CD14-positive monocyte (primary cell): ENCODE measurements around the gene CD63. TPM values are rescaled to one million over a fixed set of nuclear protein-coding genes. Genes with fewer than 3 reads are reported as not detected.

ENCODE experiments used
- DNase-seq, 3 donors: peaks; one replicate each; pipeline ENCODE4 v3.0.0-alpha.2; 2011 to 2022
- H2AFZ ChIP-seq: 2 replicates; pipeline ENCODE4 v1.6.0; 2012; ENCODE audit warnings: mild to moderate bottlenecking, low read depth, low read length, inconsistent platforms; ENCODE audit not compliant: insufficient read depth, poor library complexity, severe bottlenecking
- H3K27ac ChIP-seq, 2 donors: 1 replicate in 1 of 2; 2 replicates in 1 of 2; pipeline ENCODE4 v1.5.1; 2012 to 2013; ENCODE audit warnings: low read length in 2 of 2, control low read depth in 1 of 2, inconsistent platforms in 1 of 2, low read depth in 1 of 2, mild to moderate bottlenecking in 1 of 2
- H3K27me3 ChIP-seq, 2 donors: one replicate each; pipeline versions ENCODE4 v1.6.0 to v1.6.1; 2011 to 2013; ENCODE audit warnings: low read length in 2 of 2; ENCODE audit not compliant: control insufficient read depth in 2 of 2, insufficient read depth in 2 of 2
- H3K36me3 ChIP-seq, 2 donors: replicated peaks in 1 of 2; 1 replicate in 1 of 2; 2 replicates in 1 of 2; pipeline versions ENCODE4 v1.5.1 to v1.6.1; 2012 to 2013; ENCODE audit warnings: low read length in 2 of 2, control low read depth in 1 of 2, inconsistent platforms in 1 of 2, mild to moderate bottlenecking in 1 of 2; ENCODE audit not compliant: insufficient read depth in 2 of 2, control insufficient read depth in 1 of 2
- H3K4me1 ChIP-seq, 2 donors: 1 replicate in 1 of 2; 2 replicates in 1 of 2; pipeline versions ENCODE4 v1.5.1 to v1.6.1; 2012 to 2013; ENCODE audit warnings: low read length in 2 of 2, control low read depth in 1 of 2, inconsistent platforms in 1 of 2, mild to moderate bottlenecking in 1 of 2, moderate library complexity in 1 of 2; ENCODE audit not compliant: insufficient read depth in 2 of 2, control insufficient read depth in 1 of 2
- H3K4me2 ChIP-seq: replicated peaks from 2 replicates; pipeline ENCODE3; 2012; ENCODE audit warnings: low read length, moderate library complexity, mild to moderate bottlenecking; ENCODE audit not compliant: poor library complexity, severe bottlenecking; ENCODE audit errors: extremely low read depth
- H3K4me3 ChIP-seq, 3 experiments: fragments of 200-600 bp in 1 of 3; sonication (generic) in 1 of 3; replicated peaks in 1 of 3; 1 replicate in 2 of 3; 2 replicates in 1 of 3; pipeline ENCODE4 v1.5.1; 2011 to 2013; ENCODE audit warnings: low read length in 3 of 3, mild to moderate bottlenecking in 3 of 3, control low read depth in 2 of 3, low read depth in 2 of 3, inconsistent platforms in 1 of 3, moderate library complexity in 1 of 3
- H3K79me2 ChIP-seq: 2 replicates; pipeline ENCODE4 v1.6.0; 2012; ENCODE audit warnings: mild to moderate bottlenecking, control low read depth, inconsistent platforms, low read length, moderate library complexity; ENCODE audit not compliant: insufficient read depth
- H3K9ac ChIP-seq: 2 replicates; pipeline ENCODE4 v1.6.0; 2017; ENCODE audit warnings: low read length, mild to moderate bottlenecking; ENCODE audit not compliant: insufficient read depth, poor library complexity, severe bottlenecking
- H3K9me3 ChIP-seq, 2 donors: replicated peaks in 1 of 2; 1 replicate in 1 of 2; 2 replicates in 1 of 2; pipeline versions ENCODE4 v1.5.1 to v1.6.1; 2012 to 2013; ENCODE audit warnings: low read length in 2 of 2, control low read depth in 1 of 2; ENCODE audit not compliant: control insufficient read depth in 1 of 2, insufficient read depth in 1 of 2
- H4K20me1 ChIP-seq: 2 replicates; pipeline ENCODE4 v1.6.0; 2012; ENCODE audit warnings: mild to moderate bottlenecking, low read length, control low read depth, moderate library complexity; ENCODE audit not compliant: insufficient read depth
- H3K27ac Mint-ChIP-seq, 7 donors: one replicate each; pipeline ENCODE4 v1.8.0; 2020; ENCODE audit warnings: mild to moderate bottlenecking in 7 of 7, mixed read lengths in 7 of 7, moderate library complexity in 6 of 7, inconsistent platforms in 2 of 7
- H3K27me3 Mint-ChIP-seq, 3 donors: one replicate each; pipeline ENCODE4 v1.8.0; 2021 to 2022; ENCODE audit warnings: low read depth in 3 of 3, mild to moderate bottlenecking in 3 of 3, mixed read lengths in 3 of 3, moderate library complexity in 3 of 3, inconsistent platforms in 1 of 3
- H3K36me3 Mint-ChIP-seq, 2 donors: one replicate each; pipeline ENCODE4 v1.8.0; 2020; ENCODE audit warnings: mixed read lengths in 2 of 2, inconsistent platforms in 1 of 2, mild to moderate bottlenecking in 1 of 2
- H3K4me1 Mint-ChIP-seq: one replicate; pipeline ENCODE4 v1.8.0; 2020; ENCODE audit warnings: mild to moderate bottlenecking, mixed read lengths
- H3K4me3 Mint-ChIP-seq, 2 donors: one replicate each; pipeline ENCODE4 v1.8.0; 2020; ENCODE audit warnings: mild to moderate bottlenecking in 2 of 2, mixed read lengths in 2 of 2, moderate library complexity in 1 of 2
- H3K9me3 Mint-ChIP-seq, 7 donors: one replicate each; pipeline ENCODE4 v1.8.0; 2020 to 2022; ENCODE audit warnings: mixed read lengths in 7 of 7, mild to moderate bottlenecking in 6 of 7, moderate library complexity in 6 of 7, inconsistent platforms in 2 of 7
- CTCF ChIP-seq: fragments of 200-600 bp; IDR thresholded peaks from one replicate; pipeline ENCODE4 v1.8.0; 2022; ENCODE audit warnings: antibody characterized with exemption, mild to moderate bottlenecking
- WGBS: methylation state at CpG from one replicate; pipeline ENCODE4 v1.1.5; 2013; ENCODE audit warnings: missing lambda C conversion rate; ENCODE audit not compliant: insufficient coverage; 5-methylcytosine and 5-hydroxymethylcytosine counted together
- intact Hi-C, 2 donors: fragments of 100-400 bp; cut with micrococcal nuclease; formaldehyde crosslinking; loops; one replicate each; pipeline versions ENCODE4 v1.15.0 to v1.15.1; 2023
- polyA plus RNA-seq, 3 donors: library from polyadenylated mRNA; depleted of rRNA in 1 of 3; unstranded in 2 of 3; stranded (reverse) in 1 of 3; fragments of 300-500 nt in 2 of 3; fragments of >200 nt in 1 of 3; fragmentation: Illumina TruSeq in 2 of 3; gene quantifications; 1 replicate in 2 of 3; 2 replicates in 1 of 3; pipeline ENCODE4 v1.2.3, GENCODE V29; 2012 to 2021

Gene CD63
- polyA plus RNA-seq, 3 donors: 336 to 1,099 (median 988) TPM

- Histone ChIP-seq H3K4me1 (peaks cover 26 to 30% of the 10 kb centered on the region in 2 donors), H3K36me3 (no peaks in the 10 kb centered on the region), H3K9ac (no peak overlapping the region), H3K4me2 (peak overlapping the region; percentile 76), H3K27me3 (peaks cover 18 to 51% of the 10 kb centered on the region in 2 donors), H3K9me3 (no peaks in the 10 kb centered on the region), H4K20me1 (no peaks in the 10 kb centered on the region), H2AFZ (peak overlapping the region; percentile 44), H3K4me3 (peak overlapping the region in 1 of 3 experiments; percentile 68), H3K79me2 (no peaks in the 10 kb centered on the region), H3K27ac (no peak overlapping the region)
- no peak for TF ChIP-seq CTCF
- H3K4me1 Mint-ChIP-seq: peaks cover 36% of the 10 kb centered on the region
- H3K27ac Mint-ChIP-seq: peak overlapping the region in 1 of 7 donors; percentile 73
- peak; percentile 47 to 71 (median 64) for DNase-seq
- H3K4me3 Mint-ChIP-seq: peak overlapping the region; percentile 79 to 84
- H3K9me3 Mint-ChIP-seq: peaks cover 0 to 11% (median 2%) of the 10 kb centered on the region in 7 donors
- intact Hi-C loops: loop anchor here in 1 of 2 donors (5.0 kb wide), 1 partner anchor 45 kb away; no protein-coding TSS in a partner anchor
- WGBS: 1% methylated on average over 15 of the region's 22 CpGs
- peaks cover 3 to 5% of the 10 kb centered on the region in 2 donors for H3K36me3 Mint-ChIP-seq
- H3K27me3 Mint-ChIP-seq: peaks cover 45 to 72% (median 61%) of the 10 kb centered on the region in 3 donors
Measured at GRCh38 chr12:55707219-55707671, 21.6 kb downstream of the CD63 start.

- 100% methylated on average over 2 of the region's 2 CpGs for WGBS
- peaks cover 26 to 30% of the 10 kb centered on the region in 2 donors for H3K4me1 ChIP-seq
- H3K27me3 Mint-ChIP-seq: peaks cover 43 to 69% (median 56%) of the 10 kb centered on the region in 3 donors
- H3K9me3 Mint-ChIP-seq: peaks cover 0 to 11% (median 2%) of the 10 kb centered on the region in 7 donors
- no peak for TF ChIP-seq CTCF
- H3K27me3 ChIP-seq: peaks cover 18 to 46% of the 10 kb centered on the region in 2 donors
- intact Hi-C loops: loop anchor here in 1 of 2 donors (5.0 kb wide), 1 partner anchor 44 kb away; no protein-coding TSS in a partner anchor
- peak overlapping the region; percentile 79 to 84 for H3K4me3 Mint-ChIP-seq
- no peak for DNase-seq
- H2AFZ ChIP-seq: no peak overlapping the region
- H4K20me1 ChIP-seq: no peaks in the 10 kb centered on the region
- H3K79me2 ChIP-seq: no peaks in the 10 kb centered on the region
- no peaks in the 10 kb centered on the region for H3K9me3 ChIP-seq
- no peaks in the 10 kb centered on the region for H3K36me3 ChIP-seq
- peaks cover 3 to 5% of the 10 kb centered on the region in 2 donors for H3K36me3 Mint-ChIP-seq
- peak overlapping the region in 1 of 7 donors; percentile 52 for H3K27ac Mint-ChIP-seq
- no peak overlapping the region for H3K27ac ChIP-seq
- peaks cover 36% of the 10 kb centered on the region for H3K4me1 Mint-ChIP-seq
- peak overlapping the region; percentile 76 for H3K4me2 ChIP-seq
- no peak overlapping the region for H3K9ac ChIP-seq
- no peak overlapping the region for H3K4me3 ChIP-seq
Measured at GRCh38 chr12:55706568-55707218, 22.1 kb downstream of the CD63 start.
